GM19193 (cell line): Measurements from ENCODE around the gene DDX18.

ENCODE experiments used
- POLR2A ChIP-seq: IDR thresholded peaks from 4 replicates; pipeline ENCODE4 v1.6.1; 2011; ENCODE audit not compliant: insufficient read depth, insufficient read length; ENCODE audit errors: extremely low read depth

Gene DDX18

GRCh38 chr2:117814417-117815264 lies at the start of gene DDX18:
Gene DDX18, plus strand, starts transcription at chr2:117814691. Its CDS starts 87 bp downstream, at chr2:117814778.
- TF ChIP-seq POLR2A: peak; percentile 82

GRCh38 chr2:117770730-117771129 lies 43.8 kb upstream of the DDX18 start:
- TF ChIP-seq POLR2A: no peak

DNA sequence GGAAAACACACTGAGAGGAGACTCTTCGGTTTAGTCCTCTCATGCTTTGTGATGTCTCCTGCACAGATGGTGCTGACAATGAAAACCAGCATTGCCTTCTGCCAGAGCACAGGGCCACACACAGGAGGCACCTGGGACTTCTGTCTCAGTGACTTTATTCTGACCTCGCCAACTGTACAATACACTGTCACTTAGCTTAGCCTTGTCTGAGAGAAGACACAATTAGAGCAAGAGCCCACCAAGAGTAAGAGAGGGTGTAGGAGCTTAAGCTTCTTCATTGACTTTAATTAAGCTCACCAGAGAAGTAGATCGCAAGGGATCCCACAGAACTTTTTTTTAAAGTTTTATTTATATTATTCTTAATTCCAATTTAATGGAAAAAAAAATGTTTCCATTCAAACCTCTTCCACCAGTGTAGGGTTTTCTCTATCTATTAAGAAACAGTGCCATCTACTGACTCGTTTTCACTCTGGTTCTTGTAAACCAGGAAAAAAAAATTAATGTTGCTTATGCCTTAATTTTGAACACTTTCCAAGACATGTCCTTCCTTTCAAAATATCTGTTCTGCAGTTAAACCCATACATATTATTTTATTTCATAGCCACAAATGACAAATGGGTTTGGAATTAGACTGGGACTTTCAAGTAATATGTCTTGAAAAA lies 42.4 kb upstream of the DDX18 start:
- no peak for TF ChIP-seq POLR2A

DNA sequence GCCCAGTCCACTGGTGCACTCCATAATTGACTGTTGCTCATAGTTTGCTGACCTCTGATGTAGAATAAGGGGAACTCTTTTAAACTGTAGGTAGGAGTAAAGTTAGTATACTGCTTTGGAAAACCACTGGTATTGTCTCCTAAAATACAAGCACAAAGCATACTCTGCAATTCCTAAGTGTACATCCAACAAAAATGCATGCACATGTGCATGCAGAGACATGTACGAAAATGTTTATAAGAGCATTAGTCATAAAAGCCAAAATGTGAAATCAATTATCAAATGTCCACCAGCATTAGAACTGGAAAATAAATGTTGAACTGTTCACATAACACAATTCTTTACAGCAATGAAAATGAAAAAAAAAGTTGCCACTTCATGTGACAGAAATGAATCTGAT lies 39.8 kb upstream of the DDX18 start:
- TF ChIP-seq POLR2A: no peak

- no peak for TF ChIP-seq POLR2A
These were observed 38.7 kb upstream of the DDX18 start for GRCh38 chr2:117775703-117776219.

- no peak for TF ChIP-seq POLR2A
These were observed 37.6 kb upstream of the DDX18 start for GRCh38 chr2:117776888-117777287.

- no peak for TF ChIP-seq POLR2A
These were observed 28.8 kb upstream of the DDX18 start for GRCh38 chr2:117785740-117786139.

DNA sequence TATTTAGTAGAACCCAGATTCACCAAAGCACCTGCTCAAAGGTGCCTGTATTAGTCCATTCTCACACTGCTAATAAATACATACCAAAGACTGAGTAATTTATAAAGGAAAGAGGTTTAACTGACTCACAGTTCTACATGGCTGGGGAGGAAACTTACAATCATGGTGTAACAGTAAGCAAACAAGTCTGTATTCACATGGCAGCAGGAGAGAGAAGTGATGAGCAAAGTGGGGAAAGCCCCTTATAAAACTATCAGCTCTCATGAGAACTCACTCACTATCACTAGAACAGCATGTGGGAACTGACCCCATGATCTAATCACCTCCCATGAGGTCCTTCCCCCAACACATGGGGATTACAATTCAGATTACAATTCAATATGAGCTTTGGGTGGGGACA lies 28.0 kb upstream of the DDX18 start:
- TF ChIP-seq POLR2A: no peak

DNA sequence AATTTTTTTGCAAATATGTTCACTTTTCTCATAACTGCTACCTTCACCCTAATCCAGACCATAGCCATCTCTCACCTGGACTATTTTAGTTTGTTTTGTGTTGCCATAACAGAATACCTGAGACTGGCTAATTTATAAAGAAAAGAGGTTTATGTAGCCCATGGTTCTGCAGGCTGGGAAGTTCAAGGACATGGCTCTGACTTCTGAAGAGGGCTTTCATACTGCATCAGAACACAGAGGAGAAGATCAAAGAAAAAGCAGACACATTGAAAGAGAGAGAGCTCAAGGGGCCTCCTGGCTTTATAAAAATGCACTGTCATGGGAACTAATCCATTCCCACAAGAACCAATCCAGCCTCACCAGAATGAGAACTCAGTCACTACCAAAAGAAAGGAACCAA lies 25.0 kb upstream of the DDX18 start:
- TF ChIP-seq POLR2A: no peak

DNA sequence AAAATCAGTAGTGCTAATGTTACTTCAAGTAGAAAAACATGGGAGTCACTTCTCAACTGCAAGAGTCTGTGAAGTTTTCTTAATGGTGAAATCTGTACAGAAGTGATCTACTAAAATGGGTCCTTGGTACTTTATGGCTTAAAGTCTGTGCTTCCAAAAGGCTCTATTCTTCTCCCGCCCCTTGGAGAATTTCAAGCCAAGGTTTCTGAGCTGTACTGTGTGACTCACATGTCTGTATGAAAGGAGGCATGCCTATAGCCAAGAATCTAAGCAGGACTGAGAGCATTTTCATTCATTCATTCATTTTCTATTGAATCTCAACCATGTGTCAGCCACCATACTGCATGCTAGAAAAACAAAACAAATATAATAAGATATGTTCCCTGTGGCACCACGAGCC lies 19.8 kb upstream of the DDX18 start:
- TF ChIP-seq POLR2A: no peak

- TF ChIP-seq POLR2A: no peak
These were observed 12.7 kb upstream of the DDX18 start for GRCh38 chr2:117801826-117802225.

DNA sequence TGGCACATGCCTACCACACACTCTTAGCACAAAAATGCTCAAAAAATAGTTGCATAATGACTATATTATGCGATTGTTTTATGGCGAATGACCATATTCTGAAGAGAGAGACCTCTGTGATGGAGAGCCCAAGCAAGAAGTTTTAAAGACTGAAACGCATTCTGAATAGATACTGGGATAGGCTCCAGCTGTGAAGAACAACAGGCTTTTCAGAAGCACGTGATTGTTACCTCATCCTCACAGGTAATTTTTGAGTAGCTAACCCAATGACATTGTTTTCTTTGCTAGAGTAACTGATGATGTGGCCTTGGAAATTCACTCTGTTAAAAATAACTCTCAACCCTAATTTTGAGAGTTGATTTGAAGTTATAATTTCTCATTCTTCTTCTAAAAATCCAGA lies 2.0 kb upstream of the DDX18 start:
- no peak for TF ChIP-seq POLR2A

GRCh38 chr2:117815946-117816345 lies 1.5 kb downstream of the DDX18 start:
- no peak for TF ChIP-seq POLR2A

- no peak for TF ChIP-seq POLR2A
These were observed 4.4 kb downstream of the DDX18 start for GRCh38 chr2:117818921-117819320.

DNA sequence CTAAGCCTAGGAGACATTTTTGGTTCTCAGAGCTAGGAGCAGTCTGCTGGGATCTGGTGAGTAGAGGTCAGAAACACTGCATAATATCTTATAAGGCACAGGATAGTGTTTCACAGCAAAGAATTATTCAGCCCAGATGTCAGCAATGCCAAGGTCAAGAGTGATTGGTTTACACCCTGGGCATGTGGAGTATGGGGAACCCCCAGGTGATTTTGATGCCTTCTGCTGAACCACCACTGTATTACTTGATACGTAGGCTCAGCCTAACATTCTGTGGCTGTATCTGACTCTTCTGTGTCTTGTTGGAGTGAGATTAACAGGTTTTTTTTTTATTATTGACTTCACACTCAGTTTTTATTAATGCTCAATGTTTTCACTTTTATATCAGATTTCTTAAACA lies 6.0 kb downstream of the DDX18 start:
- TF ChIP-seq POLR2A: no peak

GRCh38 chr2:117825437-117825836 lies 10.9 kb downstream of the DDX18 start:
- no peak for TF ChIP-seq POLR2A
